Neuronal stem cell (in vitro differentiated cells): ENCODE results near the gene APC.
"Not testable (repeated sequence)": the region's sequence is repeated elsewhere in the genome, so short reads cannot be mapped to it uniquely, and the experiment has no call there.

Experiments used
- DNase-seq: peaks from one replicate; pipeline ENCODE4 v3.0.0-alpha.2; 2013; ENCODE audit warnings: low spot score
- H2AFZ ChIP-seq: one replicate; pipeline ENCODE4 v1.6.1; 2013; ENCODE audit warnings: mild to moderate bottlenecking, low read length, inconsistent platforms
- H2AK5ac ChIP-seq: 2 replicates; pipeline ENCODE4 v1.6.1; 2013; ENCODE audit warnings: low read depth, mild to moderate bottlenecking, inconsistent platforms, low read length, moderate library complexity, mixed read lengths
- H2BK120ac ChIP-seq: 2 replicates; pipeline ENCODE4 v1.6.1; 2013; ENCODE audit warnings: low read depth, mild to moderate bottlenecking, inconsistent platforms, low read length, moderate library complexity, mixed read lengths
- H2BK12ac ChIP-seq: one replicate; pipeline ENCODE4 v1.6.1; 2013; ENCODE audit warnings: low read length, inconsistent platforms
- H2BK15ac ChIP-seq: 2 replicates; pipeline ENCODE4 v1.6.1; 2013; ENCODE audit warnings: mild to moderate bottlenecking, low read length, inconsistent platforms, mixed read lengths
- H2BK5ac ChIP-seq: one replicate; pipeline ENCODE4 v1.6.1; 2013; ENCODE audit warnings: inconsistent platforms, mild to moderate bottlenecking, low read length, moderate library complexity
- H3K14ac ChIP-seq: one replicate; pipeline ENCODE4 v1.6.1; 2013; ENCODE audit warnings: low read length, inconsistent platforms
- H3K18ac ChIP-seq: 2 replicates; pipeline ENCODE4 v1.6.1; 2013; ENCODE audit warnings: low read length, inconsistent platforms
- H3K23ac ChIP-seq: 2 replicates; pipeline ENCODE4 v1.6.1; 2013; ENCODE audit warnings: low read depth, mild to moderate bottlenecking, mixed read lengths, low read length, inconsistent platforms; ENCODE audit not compliant: poor library complexity
- H3K27ac ChIP-seq: replicated peaks from 3 replicates; pipeline ENCODE4 v1.5.1; 2013; ENCODE audit warnings: low read length, inconsistent platforms
- H3K27me3 ChIP-seq, 3 experiments: 2 replicates each; pipeline ENCODE4 v1.6.1; 2013; ENCODE audit warnings: low read length in 3 of 3, mild to moderate bottlenecking in 2 of 3, inconsistent platforms in 1 of 3, low read depth in 1 of 3, mixed read lengths in 1 of 3, moderate library complexity in 1 of 3; ENCODE audit not compliant: control insufficient read depth in 3 of 3, insufficient read depth in 3 of 3
- H3K36me3 ChIP-seq, 2 donors: replicated peaks in 1 of 2; 2 replicates each; pipeline ENCODE4 v1.6.1; 2013; ENCODE audit warnings: low read length in 2 of 2; ENCODE audit not compliant: control insufficient read depth in 2 of 2, insufficient read depth in 2 of 2
- H3K4ac ChIP-seq: 2 replicates; pipeline ENCODE4 v1.6.1; 2013; ENCODE audit warnings: inconsistent platforms, mild to moderate bottlenecking, low read length, moderate library complexity
- H3K4me1 ChIP-seq, 2 donors: 1 replicate in 1 of 2; 2 replicates in 1 of 2; pipeline ENCODE4 v1.6.1; 2013; ENCODE audit warnings: low read length in 2 of 2, low read depth in 1 of 2; ENCODE audit not compliant: control insufficient read depth in 2 of 2, insufficient read depth in 1 of 2
- H3K4me2 ChIP-seq: one replicate; pipeline ENCODE4 v1.6.1; 2013; ENCODE audit warnings: mild to moderate bottlenecking, low read length, inconsistent platforms; ENCODE audit not compliant: insufficient read depth, poor library complexity, severe bottlenecking
- H3K4me3 ChIP-seq, 2 donors: 2 replicates each; pipeline ENCODE4 v1.5.1; 2013; ENCODE audit warnings: low read length in 2 of 2, mild to moderate bottlenecking in 2 of 2, inconsistent platforms in 1 of 2, moderate library complexity in 1 of 2
- H3K79me1 ChIP-seq: one replicate; pipeline ENCODE4 v1.6.1; 2013; ENCODE audit warnings: low read depth, mild to moderate bottlenecking, inconsistent platforms, low read length, moderate library complexity
- H3K9ac ChIP-seq: one replicate; pipeline ENCODE4 v1.6.1; 2013; ENCODE audit warnings: mild to moderate bottlenecking, low read depth, low read length, inconsistent platforms; ENCODE audit not compliant: poor library complexity
- H3K9me3 ChIP-seq, 2 donors: replicated peaks in 1 of 2; 2 replicates each; pipeline versions ENCODE3 to v1.6.1; 2013; ENCODE audit warnings: low read length in 2 of 2, mild to moderate bottlenecking in 2 of 2, inconsistent platforms in 1 of 2, low read depth in 1 of 2, mixed read lengths in 1 of 2, moderate library complexity in 1 of 2; ENCODE audit not compliant: control insufficient read depth in 2 of 2, insufficient read depth in 1 of 2
- H4K8ac ChIP-seq: one replicate; pipeline ENCODE4 v1.6.1; 2013; ENCODE audit warnings: low read depth, mild to moderate bottlenecking, inconsistent platforms, low read length, moderate library complexity
- H4K91ac ChIP-seq: one replicate; pipeline ENCODE4 v1.6.1; 2013; ENCODE audit warnings: low read length, low read depth, mild to moderate bottlenecking, inconsistent platforms; ENCODE audit not compliant: poor library complexity
- WGBS, 2 donors: extraction: QIAGEN DNeasy Blood & Tissue Kit; methylation state at CpG; one replicate each; pipeline ENCODE4 v1.1.7; 2013; ENCODE audit warnings: missing lambda C conversion rate in 2 of 2, mixed read lengths in 1 of 2; ENCODE audit not compliant: insufficient read length in 2 of 2, insufficient replicate concordance in 1 of 2; ENCODE audit errors: extremely low coverage in 2 of 2; 5-methylcytosine and 5-hydroxymethylcytosine counted together

The APC gene

GRCh38 chr5:112885001-112885400, 147.3 kb downstream of the APC start:
- H2BK5ac ChIP-seq, result no peak overlapping the region
- no peak overlapping the region for H2AK5ac ChIP-seq
- no peak overlapping the region for H2BK12ac ChIP-seq
- H3K27ac ChIP-seq, result no peak overlapping the region
- no peak overlapping the region for H3K9ac ChIP-seq
- no peak overlapping the region for H2BK15ac ChIP-seq
- no peak overlapping the region for H3K4me2 ChIP-seq
- H3K14ac ChIP-seq, result no peak overlapping the region
- H3K36me3 ChIP-seq, result peaks cover 23 to 91% of the 10 kb centered on the region in 2 donors
- no peak overlapping the region for H3K4ac ChIP-seq
- no peak overlapping the region for H2BK120ac ChIP-seq
- no peak overlapping the region for H2AFZ ChIP-seq
- no peak overlapping the region for H4K8ac ChIP-seq
- H3K9me3 ChIP-seq, result no peaks in the 10 kb centered on the region
- WGBS, 2 donors, result no CpG with 5 or more reads among the region's 3 CpGs
- H3K18ac ChIP-seq, result peak overlapping the region; percentile 7
- DNase-seq, result no peak
- H3K79me1 ChIP-seq, result no peaks in the 10 kb centered on the region
- H3K4me1 ChIP-seq, result no peaks in the 10 kb centered on the region
- H3K27me3 ChIP-seq, result no peaks in the 10 kb centered on the region
- peak overlapping the region; percentile 25 for H3K23ac ChIP-seq
- H3K4me3 ChIP-seq, result no peak overlapping the region
- no peak overlapping the region for H4K91ac ChIP-seq

- H3K9ac ChIP-seq, result no peak overlapping the region
Measured at GRCh38 chr5:112886975-112887374, 149.3 kb downstream of the APC start.

DNA sequence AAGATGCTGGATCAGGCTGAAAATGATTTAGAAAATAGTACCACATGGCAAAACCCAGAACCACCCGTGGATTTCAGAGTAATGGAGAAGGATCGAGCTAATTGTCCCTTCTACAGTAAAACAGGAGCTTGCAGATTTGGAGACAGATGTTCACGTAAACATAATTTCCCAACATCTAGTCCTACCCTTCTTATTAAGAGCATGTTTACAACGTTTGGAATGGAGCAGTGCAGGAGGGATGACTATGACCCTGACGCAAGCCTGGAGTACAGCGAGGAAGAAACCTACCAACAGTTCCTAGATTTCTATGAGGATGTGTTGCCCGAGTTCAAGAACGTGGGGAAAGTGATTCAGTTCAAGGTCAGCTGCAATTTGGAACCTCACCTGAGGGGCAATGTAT, 154.4 kb downstream of the APC start:
- not testable (repeated sequence) for H3K14ac ChIP-seq, H3K27ac ChIP-seq, H2AFZ ChIP-seq, H4K91ac ChIP-seq, H3K4me3 ChIP-seq, H3K18ac ChIP-seq, H3K4me1 ChIP-seq, H3K23ac ChIP-seq, H3K4ac ChIP-seq, H2BK120ac ChIP-seq, DNase-seq, H3K27me3 ChIP-seq, H2AK5ac ChIP-seq, H2BK5ac ChIP-seq, H3K9ac ChIP-seq, H3K79me1 ChIP-seq, H2BK15ac ChIP-seq, H4K8ac ChIP-seq, H3K9me3 ChIP-seq, H2BK12ac ChIP-seq, H3K4me2 ChIP-seq
- peaks cover 4 to 67% of the 10 kb centered on the region in 2 donors for H3K36me3 ChIP-seq
- WGBS, 2 donors, result no CpG with 5 or more reads among the region's 8 CpGs

More at GRCh38 chr5:112886975-112887374, 149.3 kb downstream of the APC start:
- no peak for DNase-seq
- H2BK5ac ChIP-seq, result no peak overlapping the region
- no peak overlapping the region for H3K14ac ChIP-seq
- H3K4ac ChIP-seq, result no peak overlapping the region
- no peak overlapping the region for H4K91ac ChIP-seq
- H3K27ac ChIP-seq, result no peak overlapping the region
- no peak overlapping the region for H2BK15ac ChIP-seq
- no peaks in the 10 kb centered on the region for H3K9me3 ChIP-seq
- H3K36me3 ChIP-seq, result peaks cover 23 to 80% of the 10 kb centered on the region in 2 donors
- no peaks in the 10 kb centered on the region for H3K27me3 ChIP-seq
- H2BK12ac ChIP-seq, result no peak overlapping the region
- H3K4me2 ChIP-seq, result no peak overlapping the region
- no peak overlapping the region for H2BK120ac ChIP-seq
- no peak overlapping the region for H3K18ac ChIP-seq
- no peak overlapping the region for H4K8ac ChIP-seq
- no peak overlapping the region for H3K23ac ChIP-seq
- WGBS, 2 donors, result no CpG with 5 or more reads among the region's 4 CpGs
- no peaks in the 10 kb centered on the region for H3K4me1 ChIP-seq
- no peaks in the 10 kb centered on the region for H3K79me1 ChIP-seq
- H2AFZ ChIP-seq, result no peak overlapping the region
- no peak overlapping the region for H2AK5ac ChIP-seq
- no peak overlapping the region for H3K4me3 ChIP-seq

DNA sequence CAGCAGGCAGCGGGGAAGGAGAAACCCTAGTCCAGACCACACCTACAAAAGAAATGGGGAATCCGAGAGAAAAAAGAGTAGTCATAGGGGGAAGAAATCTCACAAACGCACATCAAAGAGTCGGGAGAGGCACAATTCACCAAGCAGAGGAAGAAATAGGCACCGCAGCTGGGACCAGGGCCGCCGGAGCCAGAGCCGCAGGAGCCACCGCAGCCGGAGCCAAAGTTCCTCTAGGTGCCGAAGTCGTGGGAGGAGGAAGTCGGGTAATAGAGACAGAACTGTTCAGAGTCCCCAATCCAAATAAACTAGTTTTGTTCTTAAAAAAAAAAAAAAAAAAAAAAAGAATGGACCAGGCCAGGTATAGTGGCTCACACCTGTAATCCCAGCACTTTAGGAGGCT, 155.1 kb downstream of the APC start:
- Histone ChIP-seq H4K91ac (no peak overlapping the region), H3K23ac (no peak overlapping the region), H3K27ac (no peak overlapping the region), H2BK12ac (no peak overlapping the region), H3K9ac (no peak overlapping the region), H2BK120ac (no peak overlapping the region), H2BK5ac (no peak overlapping the region), H3K18ac (no peak overlapping the region), H2AK5ac (no peak overlapping the region), H3K4me2 (no peak overlapping the region), H4K8ac (no peak overlapping the region), H3K4me3 (no peak overlapping the region), H2BK15ac (no peak overlapping the region), H3K4ac (no peak overlapping the region), H3K14ac (no peak overlapping the region), H3K9me3 (no peaks in the 10 kb centered on the region), H3K36me3 (peaks cover 4 to 65% of the 10 kb centered on the region in 2 donors), H2AFZ (no peak overlapping the region), H3K27me3 (no peaks in the 10 kb centered on the region), H3K79me1 (no peaks in the 10 kb centered on the region), H3K4me1 (no peaks in the 10 kb centered on the region)
- no CpG with 5 or more reads among the region's 13 CpGs for WGBS, 2 donors
- DNase-seq, result no peak
